OCI-LY1 (cell line): ENCODE results near the gene ELN.

Experiments used
- EZH2 ChIP-seq: fragments of 200-600 bp; sonication (generic), shearing (Covaris generic); IDR thresholded peaks from 2 replicates; pipeline ENCODE4 v1.8.0; 2017; ENCODE audit warnings: borderline replicate concordance, mixed run types, mild to moderate bottlenecking, antibody characterized with exemption, low read length, moderate library complexity, mixed read lengths
- TF ChIP-seq, protein P1 (sequence below): fragments of 200-600 bp; sonication (generic), shearing (Covaris generic); IDR thresholded peaks from 2 replicates; pipeline ENCODE4 v1.5.1; 2017; ENCODE audit warnings: mild to moderate bottlenecking, antibody characterized with exemption, low read length, moderate library complexity, mixed read lengths

DNA sequence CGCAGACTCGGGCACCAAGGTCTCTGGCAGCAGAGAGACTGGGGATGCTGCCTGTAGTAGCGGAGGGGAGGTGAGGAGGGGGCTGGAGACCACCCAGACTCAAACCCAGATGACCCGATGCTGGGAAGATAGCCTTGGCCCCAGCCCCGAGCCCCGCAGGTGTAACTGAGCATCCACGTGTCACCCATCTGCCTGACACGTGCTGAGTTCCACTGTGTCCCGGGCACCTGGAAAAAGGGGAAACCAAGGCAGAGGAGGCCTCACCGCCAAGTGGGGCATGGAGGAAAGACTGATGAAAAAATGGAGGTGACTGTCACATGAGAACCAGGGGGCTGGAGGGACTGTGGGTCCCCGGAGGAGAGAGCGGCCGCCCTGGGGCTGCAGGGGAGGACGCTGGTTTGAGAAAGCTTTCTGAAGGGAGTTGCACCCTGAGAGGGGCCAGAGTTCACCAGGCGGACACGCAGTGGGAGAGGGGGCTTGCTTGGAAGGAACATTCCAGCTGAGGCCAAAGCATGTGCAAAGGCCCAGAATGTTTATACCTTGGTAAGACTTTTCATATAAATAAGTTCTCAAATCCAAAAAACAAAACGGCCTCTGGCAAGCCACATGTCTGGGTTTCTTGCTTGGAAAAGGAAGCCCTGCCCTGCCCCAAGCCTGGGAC is 27.4 kb upstream of the ELN start:
- TF ChIP-seq, protein P1, sequence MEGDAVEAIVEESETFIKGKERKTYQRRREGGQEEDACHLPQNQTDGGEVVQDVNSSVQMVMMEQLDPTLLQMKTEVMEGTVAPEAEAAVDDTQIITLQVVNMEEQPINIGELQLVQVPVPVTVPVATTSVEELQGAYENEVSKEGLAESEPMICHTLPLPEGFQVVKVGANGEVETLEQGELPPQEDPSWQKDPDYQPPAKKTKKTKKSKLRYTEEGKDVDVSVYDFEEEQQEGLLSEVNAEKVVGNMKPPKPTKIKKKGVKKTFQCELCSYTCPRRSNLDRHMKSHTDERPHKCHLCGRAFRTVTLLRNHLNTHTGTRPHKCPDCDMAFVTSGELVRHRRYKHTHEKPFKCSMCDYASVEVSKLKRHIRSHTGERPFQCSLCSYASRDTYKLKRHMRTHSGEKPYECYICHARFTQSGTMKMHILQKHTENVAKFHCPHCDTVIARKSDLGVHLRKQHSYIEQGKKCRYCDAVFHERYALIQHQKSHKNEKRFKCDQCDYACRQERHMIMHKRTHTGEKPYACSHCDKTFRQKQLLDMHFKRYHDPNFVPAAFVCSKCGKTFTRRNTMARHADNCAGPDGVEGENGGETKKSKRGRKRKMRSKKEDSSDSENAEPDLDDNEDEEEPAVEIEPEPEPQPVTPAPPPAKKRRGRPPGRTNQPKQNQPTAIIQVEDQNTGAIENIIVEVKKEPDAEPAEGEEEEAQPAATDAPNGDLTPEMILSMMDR = no peak
- no peak for TF ChIP-seq EZH2
